ENCODE measurements around the gene RBM15. TPM values are rescaled to one million over a fixed set of nuclear protein-coding genes. Genes with fewer than 3 reads are reported as not detected.

The RBM15 gene
- total and polyA plus RNA-seq, 2 of the 13 experiments (the other 11 are each of a cell fraction or from before 2014, with no cell fraction given): 13.5 to 36.4 TPM

DNA sequence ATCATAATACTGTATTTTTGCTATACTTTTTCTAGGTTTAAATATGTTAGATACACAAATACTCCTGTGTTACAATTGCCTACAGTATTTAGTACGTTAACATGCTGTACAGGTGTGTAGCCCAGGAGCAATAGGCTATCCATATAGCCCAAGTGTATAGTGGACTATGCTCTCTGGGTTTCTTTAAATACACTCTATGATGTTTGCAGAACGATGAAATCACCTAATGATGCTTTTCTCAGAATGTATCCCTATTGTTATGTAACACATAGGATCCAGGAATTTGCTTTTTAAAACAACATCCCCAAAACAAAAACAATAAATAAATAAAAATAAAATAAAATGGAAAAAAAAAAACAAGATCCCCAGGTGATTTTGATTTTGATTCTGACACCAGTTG, 18.1 kb upstream of the RBM15 start:
- ATAC-seq: 0 out of 3 replicates have a peak, but pooled peaks have one; percentile 34
- no TSS peak for BruUV-seq (replicated peaks)
- Histone ChIP-seq H2AFZ (ENCODE audit: low read length) (no peak overlapping the region), H3K4me2 (ENCODE audit: low read depth, low read length) (peak overlapping the region; percentile 27; the same call in 1 of the 2 replicates), H3K79me2 (ENCODE audit: insufficient read depth, low read length) (no peaks in the 10 kb centered on the region), H3K4me3 (replicated peaks in 1 of 3; ENCODE audit: insufficient read depth in 1 of 3, low read depth in 2 of 3, low read length in 3 of 3) (no peak overlapping the region), H3K36me3 (replicated peaks in 1 of 2; ENCODE audit: control insufficient read depth in 1 of 2, insufficient read depth in 2 of 2, low read length in 2 of 2) (no peaks in the 10 kb centered on the region), H4K20me1 (ENCODE audit: insufficient read depth, low read length) (no peaks in the 10 kb centered on the region), H3K27me3 (ENCODE audit: control insufficient read depth in 1 of 2, insufficient read depth in 2 of 2, low read length in 2 of 2) (no peaks in the 10 kb centered on the region), H3K27ac (ENCODE audit: extremely low read length, insufficient read depth, low read length) (no peak overlapping the region), H3K4me1 (ENCODE audit: insufficient read depth, low read length) (peaks cover 41% of the 10 kb centered on the region), H3K9me3 (ENCODE audit: low read length) (peaks cover 8% of the 10 kb centered on the region; the same call in 1 of the 2 replicates), H3K9ac (ENCODE audit: insufficient read depth, low read depth, low read length) (no peak overlapping the region)
- DNase-seq (ENCODE audit: low spot score): peak; percentile 55
- no peak for FAIRE-seq
- intact Hi-C loops (cut with micrococcal nuclease; ENCODE audit: unreplicated experiment): no loop called here
- POLR2A ChIA-PET: interaction anchor here (0.7 to 1.1 kb wide), 2 partner anchors 17 to 73 kb away, joined by 3 read pairs; partner anchors contain the start of gene RBM15
- CTCF ChIA-PET (ENCODE audit: low intra/inter-chr PET ratio, low total read pairs): no interaction called here
- 6% methylated on average over 2 of the region's 2 CpGs for WGBS (ENCODE audit: low lambda C conversion rate)
- in situ Hi-C loops (cut with HindIII; ENCODE audit: extremely low pct_ligation_motif_present, low pct_unique_long_range_greater_than_20kb): no loop called here
- peak; percentile 65; the same call in 1 of the 2 replicates for TF ChIP-seq FOXA3 (CRISPR knock-in tag; IDR thresholded peaks at IDR 0.05)
- peak; percentile 88 for TF ChIP-seq BCL6 (CRISPR knock-in tag; IDR thresholded peaks at IDR 0.05)
- no peak for TF ChIP-seq CENPX (CRISPR knock-in tag; IDR thresholded peaks at IDR 0.05)
- TF ChIP-seq EP300 (IDR thresholded peaks at IDR 0.05; ENCODE audit: low read depth in 2 of 2, low read length in 2 of 2): peak in 1 of 2 experiments; percentile 35; a peak in 1 of 4 replicates
- TF ChIP-seq EP300 (CRISPR knock-in tag; IDR thresholded peaks at IDR 0.05; ENCODE audit: borderline replicate concordance): no peak
- peak; percentile 52; the same call in 1 of the 2 replicates for TF ChIP-seq HMG20A (CRISPR knock-in tag; IDR thresholded peaks at IDR 0.05; ENCODE audit: borderline replicate concordance)
- TF ChIP-seq BRF2 (CRISPR knock-in tag; IDR thresholded peaks at IDR 0.05): no peak
- TF ChIP-seq SOX5 (CRISPR knock-in tag; IDR thresholded peaks at IDR 0.05; ENCODE audit: borderline replicate concordance): peak; percentile 61; the same call in 1 of the 2 replicates
- TF ChIP-seq SAP130 (CRISPR knock-in tag; IDR thresholded peaks at IDR 0.05; ENCODE audit: low read depth): peak; percentile 42; the same call in 1 of the 2 replicates
- peak; percentile 16; the same call in 1 of the 2 replicates for TF ChIP-seq ELF3 (CRISPR knock-in tag; IDR thresholded peaks at IDR 0.05)
- TF ChIP-seq RARA (CRISPR knock-in tag; IDR thresholded peaks at IDR 0.05): peak; percentile 58
- TF ChIP-seq ZNF674 (CRISPR knock-in tag; IDR thresholded peaks at IDR 0.05; ENCODE audit: low read depth): no peak
- TF ChIP-seq FOXA1 (IDR thresholded peaks at IDR 0.05): no peak
- 0 out of 2 replicates have a peak, but pooled peaks have one; percentile 29 for TF ChIP-seq FOXA1 (CRISPR knock-in tag; IDR thresholded peaks at IDR 0.05)
- TF ChIP-seq PPARG (CRISPR knock-in tag; conservative IDR thresholded peaks at IDR 0.05): peak; percentile 38; the same call in 1 of the 2 replicates
- no peak for TF ChIP-seq FOXP1 (IDR thresholded peaks at IDR 0.05)
- peak; percentile 67 for TF ChIP-seq FOXP1 (CRISPR knock-in tag; IDR thresholded peaks at IDR 0.05)
- peak; percentile 55 for TF ChIP-seq GATAD2A (CRISPR knock-in tag; IDR thresholded peaks at IDR 0.05)
- peak; percentile 86; the same call in 1 of the 2 replicates for TF ChIP-seq ZBTB20 (CRISPR knock-in tag; IDR thresholded peaks at IDR 0.05; ENCODE audit: borderline replicate concordance, low read depth)
- no peak for TF ChIP-seq SOX13 (IDR thresholded peaks at IDR 0.05)
- TF ChIP-seq SOX13 (CRISPR knock-in tag; conservative IDR thresholded peaks at IDR 0.05 in 1 of 2, IDR thresholded peaks at IDR 0.05 in 1 of 2): peak in 1 of 2 experiments; percentile 35; a peak in 1 of 4 replicates
- no peak for TF ChIP-seq ZNF615 (CRISPR knock-in tag; IDR thresholded peaks at IDR 0.05; ENCODE audit: borderline replicate concordance)
- TF ChIP-seq RXRB (CRISPR knock-in tag; IDR thresholded peaks at IDR 0.05; ENCODE audit: borderline replicate concordance): peak; percentile 35; the same call in 1 of the 2 replicates

All from HepG2 (cell line).